NCI-H748 (cell line): Measurements from ENCODE around the gene RHOT2.
"Not testable (repeated sequence)": the region's sequence is repeated elsewhere in the genome, so short reads cannot be mapped to it uniquely, and the experiment has no call there.

Source experiments
- DNase-seq: peaks from one replicate; lab custom pipeline; 2025; ENCODE audit not compliant: unreplicated experiment; lab: John Stamatoyannopoulos, UW

RHOT2 gene

GRCh38 chr16:680967-681745, 13.2 kb downstream of the RHOT2 start:
- no peak for DNase-seq

- DNase-seq = peak; percentile 6
These were observed 14.0 kb downstream of the RHOT2 start for GRCh38 chr16:681746-682427.

- DNase-seq = no peak
These were observed 14.8 kb downstream of the RHOT2 start for GRCh38 chr16:682493-683395.

- DNase-seq = no peak
These were observed 15.6 kb downstream of the RHOT2 start for GRCh38 chr16:683396-684070.

- DNase-seq = peak; percentile 95
These were observed 16.3 kb downstream of the RHOT2 start, which contains the start of gene JMJD8 for GRCh38 chr16:684071-684794. TSS of gene JMJD8 (minus strand) at chr16:684334. CDS start at chr16:684319, 15 bp downstream.

- no peak for DNase-seq
These were observed 17.2 kb downstream of the RHOT2 start for GRCh38 chr16:684961-685696.

- DNase-seq = peak; percentile 31
These were observed 18.0 kb downstream of the RHOT2 start for GRCh38 chr16:685967-686366.

- no peak for DNase-seq
These were observed 18.7 kb downstream of the RHOT2 start for GRCh38 chr16:686459-687260.

GRCh38 chr16:687499-687898, 19.6 kb downstream of the RHOT2 start:
- DNase-seq = no peak

- no peak for DNase-seq
These were observed 21.4 kb downstream of the RHOT2 start for GRCh38 chr16:689175-689897.

- DNase-seq = not testable (repeated sequence)
These were observed 23.3 kb downstream of the RHOT2 start for GRCh38 chr16:691242-691641.

- DNase-seq = no peak
These were observed 24.6 kb downstream of the RHOT2 start for GRCh38 chr16:692356-693108.

GRCh38 chr16:693364-693763, 25.4 kb downstream of the RHOT2 start:
- DNase-seq = no peak

- DNase-seq = no peak
These were observed 25.8 kb downstream of the RHOT2 start for GRCh38 chr16:693766-694165.

- DNase-seq = no peak
These were observed 26.4 kb downstream of the RHOT2 start for GRCh38 chr16:694187-694862.

GRCh38 chr16:694863-695354, 27.0 kb downstream of the RHOT2 start:
- DNase-seq = no peak
